Measurements from ENCODE around the gene KIF5A. TPM values are rescaled to one million over a fixed set of nuclear protein-coding genes. Genes with fewer than 3 reads are reported as not detected.

Gene KIF5A
- total and polyA plus RNA-seq, 7 donors: 0.01 to 0.21 (median 0.09) TPM; not detected in 1

GRCh38 chr12:57604454-57604991 is 54.7 kb downstream of the KIF5A start, which contains the start of gene DTX3:
Gene DTX3 (plus strand): TSS chr12:57604824. CDS start chr12:57606518, 1,694 bp downstream.
- Histone ChIP-seq H3K36me3 (ENCODE audit: insufficient read depth in 1 of 2, low read depth in 1 of 2) (peaks cover 3 to 28% of the 10 kb centered on the region in 2 donors), H3K4me1 (no peaks in the 10 kb centered on the region)
- ATAC-seq: peak in 3 of 4 donors; percentile 24 to 48 (median 25)

GRCh38 chr12:57604992-57605810 is 55.4 kb downstream of the KIF5A start:
- H3K27ac ChIP-seq: peak overlapping the region; percentile 64
- intact Hi-C loops (cut with DNase I): no loop called here
- no peaks in the 10 kb centered on the region for H3K4me1 ChIP-seq
- peak in 2 of 4 donors; percentile 11 to 21 for ATAC-seq
- H3K27me3 ChIP-seq (ENCODE audit: insufficient read depth in 3 of 3, low read length in 2 of 3): peaks cover 0 to 41% (median 16%) of the 10 kb centered on the region in 3 donors
- DNase-seq: peak; percentile 34 to 54
- 5 to 8% (median 7%) methylated on average over 20 to 25 of the region's 25 CpGs for WGBS, 3 donors
- TF ChIP-seq CTCF (IDR thresholded peaks at IDR 0.05): no peak
- H3K36me3 ChIP-seq (ENCODE audit: insufficient read depth in 1 of 2, low read depth in 1 of 2): peaks cover 2 to 22% of the 10 kb centered on the region in 2 donors
- H3K9me3 ChIP-seq: no peaks in the 10 kb centered on the region
- H3K4me3 ChIP-seq: peak overlapping the region; percentile 63

More at GRCh38 chr12:57604454-57604991, 54.7 kb downstream of the KIF5A start, which contains the start of gene DTX3:
- Histone ChIP-seq H3K27ac (peak within 1 kb of the TSS; percentile 64), H3K9me3 (no peaks in the 10 kb centered on the region), H3K27me3 (ENCODE audit: insufficient read depth in 3 of 3, low read length in 2 of 3) (peaks cover 0 to 34% (median 16%) of the 10 kb centered on the region in 3 donors), H3K4me3 (peak within 1 kb of the TSS; percentile 63)
- intact Hi-C loops (cut with DNase I): no loop called here
- DNase-seq: peak in 1 of 2 donors; percentile 30
- no peak for TF ChIP-seq CTCF (IDR thresholded peaks at IDR 0.05)
- 3 to 5% (median 4%) methylated on average over 23 to 36 of the region's 36 CpGs for WGBS, 3 donors

- peaks cover 2% of the 10 kb centered on the region for H3K4me1 ChIP-seq
Observed at GRCh38 chr12:57605811-57606311, 56.0 kb downstream of the KIF5A start.

GRCh38 chr12:57606399-57606798 is 56.6 kb downstream of the KIF5A start:
- ATAC-seq (no peak), DNase-seq (no peak)
- Histone ChIP-seq H3K9me3 (no peaks in the 10 kb centered on the region), H3K27me3 (ENCODE audit: insufficient read depth in 3 of 3, low read length in 2 of 3) (peaks cover 0 to 53% (median 23%) of the 10 kb centered on the region in 3 donors), H3K4me1 (peaks cover 5% of the 10 kb centered on the region), H3K4me3 (peak overlapping the region; percentile 63), H3K36me3 (ENCODE audit: insufficient read depth in 1 of 2, low read depth in 1 of 2) (peaks cover 0 to 10% of the 10 kb centered on the region in 2 donors), H3K27ac (peak overlapping the region; percentile 4)
- TF ChIP-seq CTCF (IDR thresholded peaks at IDR 0.05): no peak
- WGBS, 3 donors: 45 to 79% (median 73%) methylated on average over 2 of the region's 2 CpGs
- intact Hi-C loops (cut with DNase I): no loop called here

More at GRCh38 chr12:57605811-57606311, 56.0 kb downstream of the KIF5A start:
- Histone ChIP-seq H3K27me3 (ENCODE audit: insufficient read depth in 3 of 3, low read length in 2 of 3) (peaks cover 0 to 48% (median 18%) of the 10 kb centered on the region in 3 donors), H3K27ac (peak overlapping the region; percentile 4), H3K9me3 (no peaks in the 10 kb centered on the region), H3K36me3 (ENCODE audit: insufficient read depth in 1 of 2, low read depth in 1 of 2) (peaks cover 0 to 15% of the 10 kb centered on the region in 2 donors), H3K4me3 (peak overlapping the region; percentile 63)
- WGBS, 3 donors: 53 to 63% (median 54%) methylated on average over 4 of the region's 4 CpGs
- no peak for TF ChIP-seq CTCF (IDR thresholded peaks at IDR 0.05)
- intact Hi-C loops (cut with DNase I): no loop called here
- no peak for DNase-seq
- ATAC-seq: no peak
